Tibial nerve (tissue), 3 donors: Measurements from ENCODE around the gene PCGF6.

Source experiments
- POLR2A ChIP-seq, 2 donors: fragments of 450-650 bp; IDR thresholded peaks; one replicate each; pipeline ENCODE4 v1.6.1; 2017; ENCODE audit warnings: antibody characterized with exemption in 2 of 2, mild to moderate bottlenecking in 2 of 2, moderate library complexity in 2 of 2
- TF ChIP-seq, protein P1 (sequence below), 5 experiments: fragments of 200-600 bp in 3 of 5; fragments of 450-650 bp in 2 of 5; sonication (generic) in 3 of 5; IDR thresholded peaks; one replicate each; pipeline ENCODE4 v1.5.1; 2016 to 2019; ENCODE audit warnings: antibody characterized with exemption in 5 of 5, mild to moderate bottlenecking in 3 of 5, moderate library complexity in 2 of 5

DNA sequence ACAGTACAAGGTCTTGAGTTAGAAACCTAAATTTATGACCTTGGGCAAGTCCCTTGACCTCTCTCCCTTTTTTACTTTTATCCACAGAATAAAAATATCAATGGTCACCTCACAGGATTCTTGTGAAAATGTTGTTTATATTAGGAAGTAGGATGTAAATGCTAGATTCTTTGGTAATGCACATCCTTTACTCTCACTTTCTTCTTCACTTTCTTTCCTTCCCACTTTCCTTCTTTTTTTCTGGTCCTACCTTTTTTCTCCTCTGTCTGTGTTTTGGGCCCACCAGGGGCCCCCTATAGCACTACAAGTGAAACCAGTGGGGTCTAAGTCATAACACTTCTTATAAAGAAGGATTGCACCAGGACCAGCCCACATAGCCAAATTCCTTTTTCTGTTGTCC, 93.1 kb downstream of the PCGF6 start:
- no peak for TF ChIP-seq POLR2A (IDR thresholded peaks at IDR 0.05)
- TF ChIP-seq, protein P1, sequence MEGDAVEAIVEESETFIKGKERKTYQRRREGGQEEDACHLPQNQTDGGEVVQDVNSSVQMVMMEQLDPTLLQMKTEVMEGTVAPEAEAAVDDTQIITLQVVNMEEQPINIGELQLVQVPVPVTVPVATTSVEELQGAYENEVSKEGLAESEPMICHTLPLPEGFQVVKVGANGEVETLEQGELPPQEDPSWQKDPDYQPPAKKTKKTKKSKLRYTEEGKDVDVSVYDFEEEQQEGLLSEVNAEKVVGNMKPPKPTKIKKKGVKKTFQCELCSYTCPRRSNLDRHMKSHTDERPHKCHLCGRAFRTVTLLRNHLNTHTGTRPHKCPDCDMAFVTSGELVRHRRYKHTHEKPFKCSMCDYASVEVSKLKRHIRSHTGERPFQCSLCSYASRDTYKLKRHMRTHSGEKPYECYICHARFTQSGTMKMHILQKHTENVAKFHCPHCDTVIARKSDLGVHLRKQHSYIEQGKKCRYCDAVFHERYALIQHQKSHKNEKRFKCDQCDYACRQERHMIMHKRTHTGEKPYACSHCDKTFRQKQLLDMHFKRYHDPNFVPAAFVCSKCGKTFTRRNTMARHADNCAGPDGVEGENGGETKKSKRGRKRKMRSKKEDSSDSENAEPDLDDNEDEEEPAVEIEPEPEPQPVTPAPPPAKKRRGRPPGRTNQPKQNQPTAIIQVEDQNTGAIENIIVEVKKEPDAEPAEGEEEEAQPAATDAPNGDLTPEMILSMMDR (IDR thresholded peaks at IDR 0.05), result no peak
